H1 (cell line): ENCODE results near the gene MOCS1. TPM values are rescaled to one million over a fixed set of nuclear protein-coding genes. Genes with fewer than 3 reads are reported as not detected.

Experiments
- ATF3 ChIP-seq: IDR thresholded peaks from 2 replicates; pipeline ENCODE4 v1.6.1; 2011; ENCODE audit warnings: low read depth, mild to moderate bottlenecking, low read length; ENCODE audit not compliant: insufficient read depth
- BACH1 ChIP-seq: IDR thresholded peaks from 2 replicates; pipeline ENCODE4 v1.6.1; 2012; ENCODE audit warnings: low read length, improper control_type of control experiment
- CTBP2 ChIP-seq: IDR thresholded peaks from 2 replicates; pipeline ENCODE4 v1.7.0; 2011; ENCODE audit warnings: borderline replicate concordance, mild to moderate bottlenecking, moderate library complexity, mixed read lengths, low read length; ENCODE audit not compliant: insufficient read depth, insufficient read length
- EP300 ChIP-seq, 2 experiments: IDR thresholded peaks; 1 replicate in 1 of 2; 2 replicates in 1 of 2; pipeline ENCODE4 v1.6.1; 2011 to 2012; ENCODE audit warnings: low read depth in 2 of 2, low read length in 2 of 2, mild to moderate bottlenecking in 2 of 2, borderline replicate concordance in 1 of 2, inconsistent platforms in 1 of 2, moderate library complexity in 1 of 2
- JUN ChIP-seq: IDR thresholded peaks from 2 replicates; pipeline ENCODE4 v1.6.1; 2011; ENCODE audit warnings: low read depth, mild to moderate bottlenecking, improper control_type of control experiment, low read length
- PHF8 ChIP-seq: fragments of 200-600 bp; sonication (generic); conservative IDR thresholded peaks from 2 replicates; pipeline ENCODE4 v1.7.1; 2012; ENCODE audit warnings: low read depth, mild to moderate bottlenecking, inconsistent platforms, low read length, moderate library complexity
- TCF12 ChIP-seq: IDR thresholded peaks from 2 replicates; pipeline ENCODE4 v1.6.1; 2011; ENCODE audit warnings: low read depth, mild to moderate bottlenecking, low read length
- polyA plus RNA-seq, 7 experiments: library from polyadenylated mRNA; depleted of rRNA in 3 of 7; stranded (reverse) in 5 of 7; unstranded in 2 of 7; fragments of >200 nt in 5 of 7; fragments of 200-250 nt in 2 of 7; gene quantifications; 1 replicate in 5 of 7; 2 replicates in 1 of 7; 4 replicates in 1 of 7; pipeline versions ENCODE4 v1.2.1 to v1.2.3, GENCODE V29; 2011 to 2013; ENCODE audit warnings: missing spikeins in 2 of 7, mixed read lengths in 2 of 7
- total RNA-seq: library from RNA; stranded (reverse); fragmentation: NEBNext Ultra II Directional; extraction: Animal tissue kit (Norgen Biotek cat#: 25700); gene quantifications from 2 replicates; pipeline ENCODE4 v1.2.1, GENCODE V29; 2021

The MOCS1 gene
- total and polyA plus RNA-seq, 2 of the 8 experiments (the other 6 are each of a cell fraction or from before 2014, with no cell fraction given) = 13.4 to 19.7 TPM

- TF ChIP-seq ATF3 = no peak
- no peak for TF ChIP-seq CTBP2
- TF ChIP-seq BACH1 = no peak
- no peak for TF ChIP-seq EP300 (IDR thresholded peaks at IDR 0.05; ENCODE audit: borderline replicate concordance in 1 of 2, low read depth in 2 of 2, low read length in 2 of 2)
- TF ChIP-seq JUN = no peak
- TF ChIP-seq PHF8 = no peak
- no peak for TF ChIP-seq TCF12
- TF ChIP-seq, all 59 proteins: peak for 0
These were observed 10.0 kb downstream of the MOCS1 start (continued) for GRCh38 chr6:39924283-39924682.
